Measurements from ENCODE around the gene TRIL.

The TRIL gene

GRCh38 chr7:28983396-28984190, 25.5 kb upstream of the TRIL start:
- no peak for DNase-seq

DNA sequence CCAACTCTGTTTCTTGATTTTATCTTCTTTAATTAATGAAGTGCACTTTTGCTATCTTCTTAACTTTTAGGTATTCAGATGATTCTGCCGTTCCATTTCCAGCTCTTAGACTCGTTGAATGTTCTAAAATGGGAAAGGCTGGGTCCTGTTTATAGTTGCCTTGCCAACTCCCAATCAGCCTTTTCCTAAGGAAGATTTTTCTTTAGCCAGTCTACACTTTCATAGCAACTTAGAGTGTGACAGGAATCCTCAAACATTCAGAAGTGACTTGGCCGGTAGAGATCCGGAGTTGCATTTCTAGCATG, 23.0 kb upstream of the TRIL start:
- DNase-seq = no peak

DNA sequence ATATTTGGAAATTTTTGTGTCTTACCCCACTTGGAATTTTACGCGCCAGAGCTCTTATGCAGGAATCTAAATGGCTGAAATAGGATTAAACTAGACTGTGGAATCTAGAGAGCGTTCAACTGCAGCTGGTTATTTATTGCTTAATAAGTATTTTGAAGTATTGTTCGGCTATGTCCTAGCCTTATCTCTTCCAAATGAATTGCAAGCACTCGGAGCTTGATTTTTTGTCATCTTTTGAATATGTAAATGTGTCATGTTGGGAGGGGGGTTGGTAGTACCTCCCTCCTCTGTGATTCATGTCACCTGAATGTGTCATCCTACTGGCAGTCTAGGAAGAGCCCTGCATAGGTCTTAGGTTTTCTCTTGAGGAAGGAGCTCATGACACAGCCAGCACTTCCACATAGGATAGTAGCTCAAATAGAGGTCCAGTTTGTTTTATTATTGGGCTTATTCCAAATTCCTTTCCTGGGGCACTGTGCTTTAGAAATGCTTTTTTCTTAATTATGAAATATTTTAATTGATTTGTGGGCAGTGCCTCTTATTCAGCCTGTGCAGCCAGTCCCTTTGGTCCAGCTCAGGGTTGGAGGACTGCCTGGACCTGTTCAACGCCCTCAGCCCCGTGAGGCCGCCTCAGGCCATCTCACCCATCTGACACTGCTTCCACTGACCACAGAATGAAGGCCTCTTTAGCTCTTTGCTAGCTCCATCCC, 22.5 kb upstream of the TRIL start:
- DNase-seq = no peak

DNA sequence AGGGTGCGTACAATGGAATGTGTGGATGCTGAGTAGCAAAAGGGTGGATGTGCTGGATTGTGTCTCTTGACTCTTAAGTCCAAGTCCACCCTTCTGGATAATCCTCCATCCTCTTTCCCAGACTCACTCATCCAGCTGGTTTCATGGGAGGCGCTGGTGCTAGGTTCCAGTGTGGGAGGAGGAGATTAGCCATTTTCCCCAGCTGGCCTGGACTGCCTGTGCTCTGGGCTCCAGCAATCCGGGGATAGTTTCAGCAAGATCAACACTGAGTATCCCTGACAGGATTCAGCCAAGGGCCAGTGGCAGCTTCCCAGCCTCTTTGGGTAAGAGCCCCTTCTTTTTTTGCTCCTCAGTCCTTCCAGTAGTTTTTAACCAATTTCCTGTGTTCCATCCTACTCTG, 21.6 kb upstream of the TRIL start:
- DNase-seq = no peak

- no peak for DNase-seq
Observed at GRCh38 chr7:28977881-28978280, 19.8 kb upstream of the TRIL start.

DNA sequence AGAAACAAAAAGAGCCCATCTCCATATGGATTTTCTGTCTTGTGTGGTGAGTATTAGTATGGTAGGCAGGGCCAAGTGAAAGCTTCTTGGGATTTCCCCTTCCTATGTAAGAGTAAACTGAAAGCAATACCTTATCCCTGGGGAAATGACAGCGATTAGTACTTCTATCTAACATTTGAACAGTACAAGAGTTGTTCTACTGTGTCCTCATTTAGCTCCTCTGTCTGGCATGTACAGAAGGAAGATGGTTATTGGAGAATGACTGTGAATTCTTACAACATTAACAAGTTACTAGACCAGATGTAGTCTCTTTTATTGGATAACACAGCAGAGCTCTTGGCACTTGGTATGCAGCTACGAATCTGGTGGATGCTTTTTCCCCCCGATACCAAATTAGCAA, 17.9 kb upstream of the TRIL start:
- no peak for DNase-seq

DNA sequence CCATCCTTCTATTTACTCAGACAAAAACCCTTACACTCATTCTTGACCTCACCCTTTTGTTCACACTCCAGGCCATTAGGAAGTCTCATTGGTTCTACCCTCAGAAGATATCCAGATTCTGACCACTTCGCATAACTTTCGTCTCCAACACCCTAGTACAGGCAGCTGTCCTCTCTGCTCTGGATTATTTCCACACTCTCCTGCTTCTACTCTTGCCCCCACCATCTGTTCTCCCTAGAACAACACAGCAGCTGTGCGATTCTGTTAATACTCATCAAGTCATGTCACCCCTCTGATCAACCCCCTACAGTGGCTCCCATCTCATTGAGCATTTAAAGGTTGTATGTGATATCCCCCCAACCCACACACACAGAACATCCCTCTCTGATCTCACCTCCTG, 15.5 kb upstream of the TRIL start:
- DNase-seq = no peak

DNA sequence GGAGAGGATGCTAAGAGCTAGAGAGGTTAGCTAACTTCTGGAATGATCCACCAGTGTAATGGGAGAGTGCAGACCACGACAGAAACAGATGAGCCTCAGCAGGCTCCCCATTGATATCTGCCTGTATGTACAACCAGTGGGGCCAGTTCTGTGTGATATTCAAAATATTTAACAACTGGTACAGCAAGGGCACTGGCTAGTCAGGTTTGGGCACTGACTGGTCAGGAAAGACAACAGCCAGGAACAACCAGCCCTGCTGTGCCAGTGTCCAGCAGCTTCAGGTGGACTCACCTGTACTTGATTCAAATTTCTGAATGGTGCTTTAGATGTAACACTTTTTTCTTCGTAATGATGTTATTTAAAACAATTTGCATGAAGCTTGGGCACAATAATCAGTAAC, 5.9 kb upstream of the TRIL start:
- no peak for DNase-seq

DNA sequence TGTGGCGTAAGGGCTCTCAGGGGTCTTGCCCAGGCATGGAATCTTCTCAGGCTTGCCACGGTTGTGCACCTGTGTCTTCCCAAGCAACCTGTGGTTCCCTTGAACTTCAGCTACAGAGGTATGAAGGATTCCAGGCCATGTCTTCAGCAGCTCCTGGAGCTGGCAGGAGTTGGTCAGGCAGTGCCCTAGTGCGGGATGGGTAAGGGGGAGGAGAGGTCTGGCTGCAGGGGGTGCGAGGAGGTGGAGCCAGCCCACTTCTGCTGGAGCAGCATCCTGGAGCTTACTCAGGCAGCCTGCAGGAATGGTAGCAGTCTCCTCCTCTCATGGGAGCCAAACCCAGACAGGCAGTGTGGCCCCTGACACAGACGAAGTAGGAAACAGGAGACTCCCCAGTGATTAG, 3.8 kb upstream of the TRIL start:
- DNase-seq = no peak

DNA sequence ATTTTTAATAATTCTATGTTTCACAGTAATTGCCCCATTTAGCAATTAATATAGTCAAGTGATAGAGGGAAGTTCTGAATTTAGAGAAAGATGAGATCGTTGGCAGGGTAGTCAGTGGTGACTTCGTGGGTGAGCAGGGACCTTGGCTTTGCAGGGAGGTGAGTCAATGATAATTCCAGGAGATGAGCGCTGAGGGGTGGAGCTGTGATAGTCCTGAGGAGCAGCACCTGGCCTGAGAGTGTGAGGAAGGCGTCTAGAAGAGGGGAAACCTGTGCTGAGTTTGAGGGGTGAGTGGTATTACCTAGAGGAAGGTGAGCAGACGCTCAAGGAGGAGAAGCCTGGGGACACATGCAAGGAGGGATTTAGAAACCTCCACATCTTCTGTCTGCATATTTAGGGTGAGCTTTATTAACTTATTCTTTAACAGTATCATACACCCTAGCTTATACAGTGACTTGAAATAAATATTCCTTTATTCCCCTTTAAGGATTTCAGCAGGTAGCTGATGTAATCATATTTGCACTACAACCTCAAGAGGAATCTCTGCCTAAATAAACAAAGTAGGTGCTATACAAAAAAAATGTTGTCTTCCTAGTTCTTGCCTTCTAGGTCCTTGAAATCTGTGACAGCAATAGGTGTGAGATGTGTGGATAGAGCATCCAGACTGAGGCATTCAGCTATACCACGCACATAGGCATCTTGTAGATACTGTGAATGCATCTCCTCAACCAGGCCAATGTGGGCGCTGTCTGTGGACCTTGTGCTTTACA, 2.1 kb upstream of the TRIL start:
- DNase-seq = no peak

DNA sequence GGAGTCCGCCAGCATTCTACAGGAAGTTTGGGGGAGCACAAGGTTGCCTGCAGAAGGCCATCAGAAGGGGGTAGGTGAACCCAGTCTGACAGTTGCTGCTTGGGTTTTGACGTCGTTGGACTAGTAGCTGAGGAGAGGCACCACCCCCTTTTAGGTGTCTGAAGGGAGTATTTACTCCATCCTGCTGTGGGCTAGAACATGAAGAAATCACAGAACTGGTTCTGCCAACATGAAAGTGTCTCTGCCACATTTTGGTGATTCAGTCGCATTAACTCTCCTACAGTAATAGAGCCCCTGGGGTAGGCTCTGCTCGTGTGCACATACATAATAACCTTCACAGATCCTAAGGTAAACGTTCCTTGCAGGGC, 834 bp upstream of the TRIL start:
- no peak for DNase-seq

GRCh38 chr7:28957751-28958234, 337 bp downstream of the TRIL start:
- no peak for DNase-seq

DNA sequence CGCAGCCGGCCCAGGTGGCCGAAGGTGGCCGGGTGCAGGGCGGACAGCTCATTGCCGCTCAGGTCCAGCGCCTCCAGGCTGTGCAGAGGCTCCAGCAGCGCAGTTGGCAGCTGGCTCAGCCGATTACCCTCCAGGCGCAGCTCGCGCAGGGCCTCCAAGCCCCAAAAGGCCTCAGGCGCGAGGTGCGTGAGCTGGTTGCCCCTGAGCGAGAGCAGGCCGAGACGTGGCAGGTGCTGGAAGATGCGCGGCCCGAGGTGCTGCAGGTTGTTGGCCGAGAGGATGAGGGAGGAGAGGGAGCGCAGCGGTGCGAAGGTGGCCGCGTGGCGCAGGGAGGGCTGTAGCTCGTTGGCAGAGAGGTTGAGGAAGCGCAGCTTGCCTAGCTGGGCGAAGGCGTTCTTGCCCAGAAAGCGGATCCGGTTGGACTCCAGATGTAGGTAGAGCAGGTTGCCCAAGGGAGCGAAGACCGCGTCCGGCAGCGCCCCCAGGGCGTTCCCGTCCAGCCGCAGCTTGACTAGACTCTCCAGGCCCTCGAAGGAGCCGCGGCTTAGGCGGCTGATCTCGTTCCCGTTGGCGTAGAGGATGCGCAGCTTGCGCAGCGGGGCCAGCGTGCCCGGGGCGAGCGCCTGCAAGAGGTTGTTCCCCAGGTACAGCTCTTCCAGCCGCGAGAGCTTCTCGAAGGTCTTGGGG, 923 bp downstream of the TRIL start:
- no peak for DNase-seq

- DNase-seq = no peak
Observed at GRCh38 chr7:28956608-28957063, 1.5 kb downstream of the TRIL start.

GRCh38 chr7:28955718-28956607, 2.2 kb downstream of the TRIL start:
- DNase-seq = no peak

DNA sequence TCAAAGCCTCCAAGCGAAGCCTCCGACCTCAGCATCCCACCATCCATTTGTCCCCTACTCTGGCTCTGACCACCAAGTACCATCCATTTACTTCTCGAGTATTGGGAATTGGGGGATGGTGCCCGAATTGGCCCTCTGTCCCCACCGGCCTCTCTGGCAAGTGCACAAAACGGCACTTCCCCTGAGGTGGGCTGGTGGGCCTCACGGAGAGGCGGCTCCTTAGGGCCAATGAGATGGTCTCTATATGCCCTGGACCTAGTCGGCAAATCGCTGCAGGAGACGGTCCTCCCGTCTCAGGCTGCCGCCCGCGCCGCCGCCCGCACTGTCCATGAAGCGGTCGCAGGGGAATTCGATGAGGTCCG, 2.8 kb downstream of the TRIL start:
- DNase-seq = no peak

DNA sequence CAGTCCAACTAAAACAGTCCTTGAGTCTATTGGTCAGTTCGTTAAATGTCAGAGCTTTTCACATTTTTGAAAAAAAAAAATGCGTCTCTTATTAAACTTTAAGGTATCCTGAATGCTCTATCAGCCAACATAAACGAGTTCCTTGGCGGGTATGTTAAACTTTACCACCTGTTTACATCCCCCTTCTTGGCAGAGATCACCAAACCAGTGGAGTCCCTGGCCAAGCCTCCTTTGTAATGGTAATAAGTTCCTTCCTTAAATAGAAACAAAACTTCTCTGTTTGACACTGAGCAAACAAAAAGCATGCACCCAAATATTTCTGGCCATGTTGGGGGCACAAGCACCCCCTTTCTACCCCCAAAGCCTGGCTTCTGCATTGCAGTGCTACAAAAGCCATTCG, 3.2 kb downstream of the TRIL start:
- no peak for DNase-seq

DNA sequence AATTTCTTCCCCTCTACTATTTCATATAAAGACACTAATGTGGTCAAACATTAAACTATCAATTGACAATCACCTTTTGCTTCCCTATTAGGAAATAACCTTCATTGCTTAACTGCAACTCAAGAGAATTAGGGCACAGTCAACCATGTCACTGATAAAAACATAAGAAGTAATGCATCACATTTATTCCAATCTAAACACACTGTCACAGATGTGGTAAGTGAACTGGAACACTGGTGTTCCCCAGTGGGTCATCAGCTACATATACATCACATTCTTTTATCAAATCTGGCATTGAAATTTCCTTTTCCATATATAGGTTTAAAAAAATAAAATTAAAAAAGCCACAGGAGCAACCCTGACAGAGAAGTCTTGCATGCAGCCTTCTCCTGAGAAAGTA, 3.7 kb downstream of the TRIL start:
- DNase-seq = no peak

- DNase-seq = peak; percentile 38
Observed at GRCh38 chr7:28953633-28954032, 4.5 kb downstream of the TRIL start.

GRCh38 chr7:28942168-28942567, 16.0 kb downstream of the TRIL start:
- DNase-seq = no peak

DNA sequence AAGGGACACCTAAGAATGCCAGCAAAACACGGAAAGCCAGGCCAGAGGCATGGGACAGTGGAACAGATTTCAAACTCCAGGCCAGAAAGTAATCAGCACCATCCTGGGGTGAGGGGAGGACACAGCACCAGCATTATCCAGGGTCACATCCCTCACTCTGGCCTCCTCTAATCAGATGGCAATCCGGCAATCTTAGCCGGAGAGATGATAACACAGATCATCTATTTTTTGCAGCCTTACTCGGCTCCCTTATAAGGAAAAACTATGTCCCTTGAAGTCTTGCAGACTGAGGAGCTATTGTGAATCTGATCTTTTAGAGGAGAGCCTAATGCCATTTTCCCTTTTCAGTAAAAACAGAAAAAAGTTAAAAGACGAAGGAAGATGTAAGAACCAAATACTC, 16.5 kb downstream of the TRIL start:
- DNase-seq = no peak

- no peak for DNase-seq
Observed at GRCh38 chr7:28940741-28941384, 17.3 kb downstream of the TRIL start.
